Spleen (tissue), 7 donors: Measurements from ENCODE around the gene RELCH.

Source experiments
- CTCF ChIP-seq, 11 experiments: fragments of 200-600 bp in 7 of 11; fragments of 450-650 bp in 4 of 11; sonication (generic) in 4 of 11; IDR thresholded peaks in 8 of 11; conservative IDR thresholded peaks in 3 of 11; 1 replicate in 7 of 11; 2 replicates in 4 of 11; pipeline versions ENCODE4 v1.4.0 to v1.8.0; 2016 to 2021; ENCODE audit warnings: antibody characterized with exemption in 11 of 11, inconsistent platforms in 4 of 11, mild to moderate bottlenecking in 1 of 11
- POLR2A ChIP-seq, 3 donors: fragments of 450-650 bp; IDR thresholded peaks; one replicate each; pipeline ENCODE4 v1.5.1; 2017; ENCODE audit warnings: antibody characterized with exemption in 3 of 3, mild to moderate bottlenecking in 1 of 3
- POLR2AphosphoS5 ChIP-seq, 3 donors: sonication (generic); formaldehyde crosslinking; IDR thresholded peaks; one replicate each; pipeline ENCODE4 v1.5.1; 2017; ENCODE audit warnings: antibody characterized with exemption in 3 of 3
- donor health status: DM: no; HTN: no; CAD: no; lungs with moderate emphysema.
- donor health status: DM: no; HTN: no; CAD: no.
- donor health status: DM: no; HTN: no; CAD: no.

DNA sequence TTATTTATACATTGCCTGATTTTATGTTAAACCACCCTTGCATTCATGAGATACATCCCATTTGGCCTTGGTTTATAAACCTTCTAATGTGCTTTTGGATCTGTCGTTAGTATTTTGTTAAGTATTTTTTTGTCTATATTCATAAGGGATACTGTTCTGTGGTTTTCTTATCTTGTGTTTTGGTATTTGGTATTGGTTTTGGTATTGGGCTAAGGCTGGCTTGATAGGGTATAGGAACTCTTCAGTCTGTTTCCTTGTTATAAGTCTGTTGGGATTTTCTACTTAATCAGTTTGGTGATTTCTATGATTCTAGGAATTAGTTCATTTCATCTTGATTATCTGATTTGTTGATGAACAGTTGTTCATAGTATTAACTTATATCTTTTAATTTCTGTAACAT lies 49.2 kb downstream of the RELCH start:
- TF ChIP-seq POLR2A (IDR thresholded peaks at IDR 0.05), result no peak
- no peak for TF ChIP-seq CTCF (IDR thresholded peaks at IDR 0.05 in 8 of 11, conservative IDR thresholded peaks at IDR 0.05 in 3 of 11)
- no peak for TF ChIP-seq POLR2AphosphoS5 (IDR thresholded peaks at IDR 0.05)
